Heart left ventricle (tissue), 13 donors: Measurements from ENCODE around the gene NLGN4X.

Experiments used
- POLR2A ChIP-seq, 2 donors: fragments of 450-650 bp; IDR thresholded peaks; one replicate each; pipeline ENCODE4 v1.6.1; 2017; ENCODE audit warnings: antibody characterized with exemption in 2 of 2, mild to moderate bottlenecking in 2 of 2, moderate library complexity in 2 of 2
- TF ChIP-seq, protein P1 (sequence below), 12 donors: fragments of 200-600 bp; sonication (generic) in 4 of 12; IDR thresholded peaks; one replicate each; pipeline versions ENCODE4 v1.5.0 to v1.8.0; 2018 to 2022; ENCODE audit warnings: antibody characterized with exemption in 12 of 12, mild to moderate bottlenecking in 5 of 12
- donor health status: ischemic (EF 13 %, LVEDD 7.1; RV severe dilation, severe dysfunction).
- donor health status: DM: no; HTN: yes; CAD: no.
- donor health status: DM: no; HTN: no; CAD: no.
- donor health status: ischemic (EF 25% LVEDD 6.9; RV normal size, moderate dysfunction).
- donor health status: ischemic (EF 25% LVEDD 5.7; RV mildly dilated, moderate dysfunction).
- donor health status: ischemic (EF 35%, LVEDD 5.7; RV mildly dilated, moderate dysfunction).
- donor health status: nonischemic (EF 11% LVEDD 7.7; RV severe dilation, severe dysfunction).
- donor health status: DM: yes; HTN: yes; CAD: no.
- donor health status: PGD.
- donor health status: ischemic (EF 29% LVEDD 5.4; RV normal size, mild dysfunction).
- donor health status: nonischemic (EF 23%, LVEDD 6.1; RV moderate dilation, normal function).

GRCh38 chrX:6159468-6159867 lies 69.2 kb downstream of the NLGN4X start:
- no peak for TF ChIP-seq POLR2A (IDR thresholded peaks at IDR 0.05)
- TF ChIP-seq, protein P1, sequence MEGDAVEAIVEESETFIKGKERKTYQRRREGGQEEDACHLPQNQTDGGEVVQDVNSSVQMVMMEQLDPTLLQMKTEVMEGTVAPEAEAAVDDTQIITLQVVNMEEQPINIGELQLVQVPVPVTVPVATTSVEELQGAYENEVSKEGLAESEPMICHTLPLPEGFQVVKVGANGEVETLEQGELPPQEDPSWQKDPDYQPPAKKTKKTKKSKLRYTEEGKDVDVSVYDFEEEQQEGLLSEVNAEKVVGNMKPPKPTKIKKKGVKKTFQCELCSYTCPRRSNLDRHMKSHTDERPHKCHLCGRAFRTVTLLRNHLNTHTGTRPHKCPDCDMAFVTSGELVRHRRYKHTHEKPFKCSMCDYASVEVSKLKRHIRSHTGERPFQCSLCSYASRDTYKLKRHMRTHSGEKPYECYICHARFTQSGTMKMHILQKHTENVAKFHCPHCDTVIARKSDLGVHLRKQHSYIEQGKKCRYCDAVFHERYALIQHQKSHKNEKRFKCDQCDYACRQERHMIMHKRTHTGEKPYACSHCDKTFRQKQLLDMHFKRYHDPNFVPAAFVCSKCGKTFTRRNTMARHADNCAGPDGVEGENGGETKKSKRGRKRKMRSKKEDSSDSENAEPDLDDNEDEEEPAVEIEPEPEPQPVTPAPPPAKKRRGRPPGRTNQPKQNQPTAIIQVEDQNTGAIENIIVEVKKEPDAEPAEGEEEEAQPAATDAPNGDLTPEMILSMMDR (IDR thresholded peaks at IDR 0.05) = no peak
